Neural crest cell (in vitro differentiated cells): ENCODE measurements around the gene DIDO1. TPM values are rescaled to one million over a fixed set of nuclear protein-coding genes. Genes with fewer than 3 reads are reported as not detected.
"Not testable (repeated sequence)": the region's sequence is repeated elsewhere in the genome, so short reads cannot be mapped to it uniquely, and the experiment has no call there.

ENCODE experiments used
- DNase-seq: peaks from one replicate; pipeline ENCODE4 v3.0.0; 2021; ENCODE audit warnings: low read depth, mixed read lengths, low spot score
- H3K27ac Mint-ChIP-seq: one replicate; pipeline ENCODE4 v1.8.0; 2021; ENCODE audit warnings: mild to moderate bottlenecking, mixed read lengths; ENCODE audit not compliant: unreplicated experiment
- H3K27me3 Mint-ChIP-seq: 2 replicates; pipeline ENCODE4 v1.8.0; 2021; ENCODE audit warnings: low read depth, mild to moderate bottlenecking, mixed read lengths
- H3K36me3 Mint-ChIP-seq: 2 replicates; pipeline ENCODE4 v1.8.0; 2021; ENCODE audit warnings: low read depth, mild to moderate bottlenecking, mixed read lengths
- H3K4me1 Mint-ChIP-seq: 2 replicates; pipeline ENCODE4 v1.8.0; 2021; ENCODE audit warnings: mixed read lengths
- H3K4me3 Mint-ChIP-seq: one replicate; pipeline ENCODE4 v1.8.0; 2021; ENCODE audit warnings: mild to moderate bottlenecking, mixed read lengths
- H3K9me3 Mint-ChIP-seq: 2 replicates; pipeline ENCODE4 v1.8.0; 2021; ENCODE audit warnings: mixed read lengths
- CTCF ChIP-seq: fragments of 200-600 bp; sonication (generic); conservative IDR thresholded peaks from 2 replicates; pipeline ENCODE4 v1.5.0; 2021; ENCODE audit warnings: antibody characterized with exemption, mild to moderate bottlenecking
- total RNA-seq: library from RNA; stranded (reverse); gene quantifications from 2 replicates; pipeline ENCODE4 v1.2.1, GENCODE V29; 2021

DIDO1 gene
- total RNA-seq, 1 donor from 2014 or later = 72.0 TPM

- no peak overlapping the region for H3K27ac Mint-ChIP-seq
- TF ChIP-seq CTCF = no peak
Measured at GRCh38 chr20:62849431-62849830, 76.9 kb downstream of the DIDO1 start.

GRCh38 chr20:62848917-62849316 is 77.4 kb downstream of the DIDO1 start:
- H3K27me3 Mint-ChIP-seq, H3K9me3 Mint-ChIP-seq, H3K27ac Mint-ChIP-seq, DNase-seq, H3K4me3 Mint-ChIP-seq: not testable (repeated sequence)
- Mint-ChIP-seq H3K4me1 (peaks cover 23% of the 10 kb centered on the region), H3K36me3 (peaks cover 24% of the 10 kb centered on the region)

More at GRCh38 chr20:62849431-62849830, 76.9 kb downstream of the DIDO1 start:
- peaks cover 22% of the 10 kb centered on the region for H3K36me3 Mint-ChIP-seq
- DNase-seq = no peak
- H3K27me3 Mint-ChIP-seq = no peaks in the 10 kb centered on the region
- H3K9me3 Mint-ChIP-seq = no peaks in the 10 kb centered on the region
- no peak overlapping the region for H3K4me3 Mint-ChIP-seq
- H3K4me1 Mint-ChIP-seq = peaks cover 23% of the 10 kb centered on the region

- Mint-ChIP-seq H3K36me3 (peaks cover 19% of the 10 kb centered on the region), H3K4me3 (no peak overlapping the region), H3K4me1 (peaks cover 23% of the 10 kb centered on the region), H3K9me3 (no peaks in the 10 kb centered on the region), H3K27ac (no peak overlapping the region), H3K27me3 (no peaks in the 10 kb centered on the region)
- no peak for TF ChIP-seq CTCF
- no peak for DNase-seq
Measured at GRCh38 chr20:62846166-62846890, 80.0 kb downstream of the DIDO1 start.

- Mint-ChIP-seq H3K9me3 (no peaks in the 10 kb centered on the region), H3K27ac (peak overlapping the region; percentile 38), H3K36me3 (peaks cover 19% of the 10 kb centered on the region), H3K4me3 (no peak overlapping the region), H3K27me3 (no peaks in the 10 kb centered on the region), H3K4me1 (peaks cover 26% of the 10 kb centered on the region)
- TF ChIP-seq CTCF = no peak
- no peak for DNase-seq
Measured at GRCh38 chr20:62845416-62846160, 80.7 kb downstream of the DIDO1 start.

- Mint-ChIP-seq H3K27me3 (no peaks in the 10 kb centered on the region), H3K4me1 (peaks cover 20% of the 10 kb centered on the region), H3K27ac (no peak overlapping the region), H3K4me3 (no peak overlapping the region), H3K9me3 (no peaks in the 10 kb centered on the region), H3K36me3 (peaks cover 12% of the 10 kb centered on the region)
- no peak for DNase-seq
- TF ChIP-seq CTCF = no peak
Measured at GRCh38 chr20:62844182-62844581, 82.1 kb downstream of the DIDO1 start.

- DNase-seq = no peak
- Mint-ChIP-seq H3K4me3 (no peak overlapping the region), H3K36me3 (peaks cover 12% of the 10 kb centered on the region), H3K4me1 (peaks cover 20% of the 10 kb centered on the region), H3K9me3 (no peaks in the 10 kb centered on the region), H3K27me3 (no peaks in the 10 kb centered on the region), H3K27ac (no peak overlapping the region)
- no peak for TF ChIP-seq CTCF
Measured at GRCh38 chr20:62843656-62844055, 82.6 kb downstream of the DIDO1 start.
